22Rv1 (cell line): ENCODE measurements around the gene GOLM1.

Experiments
- H3K27ac ChIP-seq: fragments of 450-650 bp; 2 replicates; pipeline ENCODE4 v1.5.1; 2017
- CTCF ChIP-seq: fragments of 450-650 bp; IDR thresholded peaks from 2 replicates; pipeline ENCODE4 v1.5.1; 2017; ENCODE audit warnings: mild to moderate bottlenecking
- ZFX ChIP-seq: fragments of 450-650 bp; IDR thresholded peaks from 2 replicates; pipeline ENCODE4 v1.6.1; 2017; ENCODE audit warnings: antibody characterized with exemption, borderline replicate concordance

GOLM1 gene

DNA sequence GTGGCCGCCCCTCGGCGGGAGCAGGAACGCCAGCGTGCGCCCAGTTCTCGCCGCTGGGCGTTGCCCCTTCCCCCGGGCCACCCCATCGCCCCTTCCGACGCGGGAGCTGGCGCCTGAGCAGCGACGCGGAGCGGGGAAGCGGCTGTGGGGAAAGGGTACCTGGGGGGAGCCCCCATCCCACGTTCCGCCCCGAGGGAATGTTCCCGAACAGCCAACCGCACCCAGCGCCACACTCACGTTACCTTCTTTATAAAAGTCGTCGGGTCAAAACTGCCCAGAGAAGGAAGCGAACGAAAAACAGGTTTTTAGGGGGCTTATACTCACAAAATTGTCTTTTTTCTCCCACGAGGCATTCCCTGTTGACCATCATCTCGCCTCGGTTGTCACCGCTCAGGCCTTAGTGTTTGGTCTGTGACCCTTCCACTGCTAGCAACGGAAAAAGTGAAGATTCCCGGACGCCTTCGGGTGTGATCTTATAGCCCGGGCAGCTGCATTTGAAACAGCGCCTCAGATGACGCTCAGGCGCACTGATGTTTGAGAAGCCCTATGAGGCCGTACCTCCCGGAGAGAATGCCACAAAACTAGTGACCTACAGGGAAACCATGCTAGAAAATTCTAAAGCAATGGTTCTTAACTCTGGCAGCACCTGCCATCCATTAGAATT, 475 bp upstream of the GOLM1 start:
- TF ChIP-seq CTCF, result no peak
- no peak overlapping the region for H3K27ac ChIP-seq

GRCh38 chr9:86097510-86098224, 1.7 kb downstream of the GOLM1 start:
- TF ChIP-seq CTCF, result no peak
- TF ChIP-seq ZFX, result no peak
- H3K27ac ChIP-seq, result no peak overlapping the region

- TF ChIP-seq CTCF (no peak), ZFX (no peak)
- H3K27ac ChIP-seq, result no peak overlapping the region
Observed at GRCh38 chr9:86096386-86096785, 3.0 kb downstream of the GOLM1 start.

- TF ChIP-seq CTCF (no peak), ZFX (no peak)
- peak overlapping the region; percentile 76 for H3K27ac ChIP-seq
Observed at GRCh38 chr9:86093788-86094555, 5.4 kb downstream of the GOLM1 start.

- TF ChIP-seq CTCF (no peak), ZFX (no peak)
- H3K27ac ChIP-seq, result no peak overlapping the region
Observed at GRCh38 chr9:86091477-86091876, 7.9 kb downstream of the GOLM1 start.

DNA sequence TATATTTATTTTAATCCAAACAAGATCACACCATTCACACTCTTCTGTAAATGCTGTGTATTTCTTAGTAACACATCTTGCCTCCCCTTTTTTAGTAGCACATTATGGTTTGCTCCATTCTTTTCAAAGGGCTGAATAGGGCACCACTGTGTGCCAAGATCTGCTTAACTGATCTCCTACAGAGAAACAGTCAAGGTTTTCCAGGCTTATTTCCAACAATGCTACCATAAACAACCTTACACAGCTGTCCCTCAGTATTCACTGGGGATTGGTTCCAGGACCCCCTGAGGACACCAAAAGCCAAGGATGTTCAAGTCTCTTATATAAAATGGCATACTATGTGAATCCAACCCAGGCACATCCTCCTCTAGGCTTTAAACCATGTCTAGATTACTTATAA, 16.5 kb downstream of the GOLM1 start:
- TF ChIP-seq CTCF (no peak), ZFX (no peak)
- no peak overlapping the region for H3K27ac ChIP-seq
